GM18870 (cell line): ENCODE data around the gene ALDH8A1.
"Not testable (repeated sequence)": the region's sequence is repeated elsewhere in the genome, so short reads cannot be mapped to it uniquely, and the experiment has no call there.

Experiments used
- ATAC-seq: cut with Tn5 transposase; IDR thresholded peaks from one replicate; pipeline ENCODE4 v1.9.1; 2021; ENCODE audit warnings: moderate library complexity; ENCODE audit not compliant: unreplicated experiment

Gene ALDH8A1

GRCh38 chr6:134911547-134911946 is 38.4 kb downstream of the ALDH8A1 start:
- no peak for ATAC-seq

GRCh38 chr6:134910593-134910935 is 39.3 kb downstream of the ALDH8A1 start:
- ATAC-seq = no peak

GRCh38 chr6:134909701-134910592 is 40.0 kb downstream of the ALDH8A1 start:
- no peak for ATAC-seq

GRCh38 chr6:134908906-134909516 is 40.9 kb downstream of the ALDH8A1 start:
- ATAC-seq = no peak

GRCh38 chr6:134904731-134905130 is 45.2 kb downstream of the ALDH8A1 start:
- not testable (repeated sequence) for ATAC-seq

GRCh38 chr6:134903448-134903847 is 46.5 kb downstream of the ALDH8A1 start:
- ATAC-seq = no peak

- no peak for ATAC-seq
Observed at GRCh38 chr6:134902936-134903335, 47.0 kb downstream of the ALDH8A1 start.

- ATAC-seq = no peak
Observed at GRCh38 chr6:134902074-134902861, 47.6 kb downstream of the ALDH8A1 start.

GRCh38 chr6:134898575-134898974 is 51.3 kb downstream of the ALDH8A1 start:
- no peak for ATAC-seq

GRCh38 chr6:134898166-134898565 is 51.7 kb downstream of the ALDH8A1 start:
- ATAC-seq = not testable (repeated sequence)

GRCh38 chr6:134896910-134897309 is 53.0 kb downstream of the ALDH8A1 start:
- no peak for ATAC-seq

GRCh38 chr6:134894800-134895199 is 55.1 kb downstream of the ALDH8A1 start:
- no peak for ATAC-seq

GRCh38 chr6:134892362-134892761 is 57.5 kb downstream of the ALDH8A1 start:
- no peak for ATAC-seq

- no peak for ATAC-seq
Observed at GRCh38 chr6:134891633-134892032, 58.3 kb downstream of the ALDH8A1 start.

- no peak for ATAC-seq
Observed at GRCh38 chr6:134888316-134888715, 61.6 kb downstream of the ALDH8A1 start.

- no peak for ATAC-seq
Observed at GRCh38 chr6:134884752-134885151, 65.1 kb downstream of the ALDH8A1 start.

- ATAC-seq = no peak
Observed at GRCh38 chr6:134883314-134883713, 66.6 kb downstream of the ALDH8A1 start.

GRCh38 chr6:134882426-134883038 is 67.4 kb downstream of the ALDH8A1 start:
- ATAC-seq = no peak

GRCh38 chr6:134880487-134881190 is 69.3 kb downstream of the ALDH8A1 start:
- no peak for ATAC-seq

- ATAC-seq = no peak
Observed at GRCh38 chr6:134878136-134878535, 71.8 kb downstream of the ALDH8A1 start.

GRCh38 chr6:134875367-134875766 is 74.5 kb downstream of the ALDH8A1 start:
- ATAC-seq = no peak
